Measurements from ENCODE around the gene CALY. TPM values are rescaled to one million over a fixed set of nuclear protein-coding genes. Genes with fewer than 3 reads are reported as not detected.

The CALY gene
- polyA plus RNA-seq, 1 of the 3 experiments (the other 2 are of a cell fraction), result 3.3 TPM

DNA sequence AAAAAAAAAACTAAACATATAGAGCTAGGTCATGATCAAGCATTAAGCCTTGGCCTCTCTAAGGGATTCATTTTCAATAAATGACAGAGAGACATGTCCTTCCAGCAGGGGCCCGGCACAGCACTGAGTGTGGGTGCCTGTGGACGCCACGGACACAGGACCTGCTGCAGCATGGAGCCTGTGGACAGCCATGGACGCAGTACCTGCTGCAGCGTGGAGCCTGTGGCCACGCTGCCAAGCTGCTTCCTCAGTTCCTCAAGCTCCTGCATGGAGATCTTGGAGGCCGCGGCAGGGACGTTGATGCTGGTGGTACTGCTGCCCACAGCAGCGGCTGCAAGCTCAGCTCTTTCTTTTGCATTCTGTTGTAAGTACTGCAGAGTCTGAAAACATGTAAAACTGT, 37.5 kb downstream of the CALY start:
- WGBS (ENCODE audit: low lambda C conversion rate), result 95% methylated on average over 8 of the region's 10 CpGs
- CTCF ChIA-PET, result interaction anchor here (2.0 kb wide), 1 partner anchor 8 kb away, joined by 7 read pairs; no protein-coding TSS in a partner anchor
- TF ChIP-seq, protein P1, sequence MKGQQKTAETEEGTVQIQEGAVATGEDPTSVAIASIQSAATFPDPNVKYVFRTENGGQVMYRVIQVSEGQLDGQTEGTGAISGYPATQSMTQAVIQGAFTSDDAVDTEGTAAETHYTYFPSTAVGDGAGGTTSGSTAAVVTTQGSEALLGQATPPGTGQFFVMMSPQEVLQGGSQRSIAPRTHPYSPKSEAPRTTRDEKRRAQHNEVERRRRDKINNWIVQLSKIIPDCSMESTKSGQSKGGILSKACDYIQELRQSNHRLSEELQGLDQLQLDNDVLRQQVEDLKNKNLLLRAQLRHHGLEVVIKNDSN (IDR thresholded peaks at IDR 0.05; ENCODE audit: borderline replicate concordance, low read depth), result no peak
- TF ChIP-seq TAF1 (IDR thresholded peaks at IDR 0.05; ENCODE audit: borderline replicate concordance, low read depth, low read length) (no peak), ELF1 (IDR thresholded peaks at IDR 0.05) (no peak), RAD21 (IDR thresholded peaks at IDR 0.05; ENCODE audit: low read length) (no peak), MEF2A (IDR thresholded peaks at IDR 0.05; ENCODE audit: borderline replicate concordance, low read depth) (no peak), CHD2 (IDR thresholded peaks at IDR 0.05; ENCODE audit: low read length, partially characterized antibody) (no peak), FOSL2 (IDR thresholded peaks at IDR 0.05; ENCODE audit: borderline replicate concordance, low read depth) (no peak), SIN3A (IDR thresholded peaks at IDR 0.05; ENCODE audit: borderline replicate concordance, low read depth, low read length) (no peak), SMC3 (IDR thresholded peaks at IDR 0.05; ENCODE audit: low read depth, low read length) (no peak), GABPA (IDR thresholded peaks at IDR 0.05; ENCODE audit: low read depth) (no peak), GATA2 (CRISPR knock-in tag; IDR thresholded peaks at IDR 0.05) (no peak), NFIC (IDR thresholded peaks at IDR 0.05; ENCODE audit: borderline replicate concordance) (no peak)
- Histone ChIP-seq H3K27ac (ENCODE audit: low read depth in 2 of 2, low read length in 1 of 2) (no peak overlapping the region), H3F3A (replicated peaks; ENCODE audit: insufficient read depth) (peaks cover 3% of the 10 kb centered on the region), H3K4me3 (ENCODE audit: low read depth in 2 of 2, low read length in 1 of 2) (no peak overlapping the region), H3K4me1 (ENCODE audit: control insufficient read depth in 1 of 2, insufficient read depth in 2 of 2, low read depth in 1 of 2, low read length in 1 of 2) (no peaks in the 10 kb centered on the region), H3K4me2 (no peak overlapping the region), H3K79me2 (ENCODE audit: insufficient read depth) (peaks cover 27% of the 10 kb centered on the region), H2AFZ (ENCODE audit: low read depth) (no peak overlapping the region), H3K9ac (no peak overlapping the region), H3K9me2 (no peaks in the 10 kb centered on the region), H4K20me1 (ENCODE audit: insufficient read depth) (peaks cover 22% of the 10 kb centered on the region), H3K36me3 (replicated peaks in 1 of 2; ENCODE audit: control insufficient read depth in 1 of 2, insufficient read depth in 2 of 2, low read length in 1 of 2) (peaks cover 12 to 51% of the 10 kb centered on the region in 2 experiments), H3K27me3 (ENCODE audit: insufficient read depth) (no peaks in the 10 kb centered on the region), H3K9me3 (no peaks in the 10 kb centered on the region)
- POLR2A ChIA-PET, result no interaction called here
- no peak for DNase-seq

DNA sequence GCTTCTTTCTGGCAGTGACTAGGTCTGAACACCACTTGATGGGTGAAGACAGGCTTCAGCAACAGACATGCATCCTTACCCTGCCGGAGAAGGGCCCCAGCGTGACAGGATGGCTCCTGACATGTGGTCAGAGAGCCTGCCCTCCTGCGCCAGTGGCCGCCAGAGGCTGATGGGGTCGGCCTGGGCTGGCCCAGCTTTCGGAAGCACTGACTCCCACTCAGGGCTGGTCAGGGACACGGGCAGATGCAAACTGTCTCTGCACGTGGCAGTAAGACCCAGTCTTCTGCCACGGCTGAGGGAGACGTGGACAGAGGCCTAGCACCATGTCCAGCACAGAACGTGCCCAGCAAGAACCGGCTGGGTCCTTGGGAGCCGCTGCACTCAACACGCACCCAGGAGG, 38.2 kb downstream of the CALY start:
- no peak for DNase-seq
- H3K79me2 ChIP-seq (ENCODE audit: insufficient read depth), result peaks cover 19% of the 10 kb centered on the region; the same call in 1 of the 2 replicates
- TF ChIP-seq EP300 (IDR thresholded peaks at IDR 0.05; ENCODE audit: borderline replicate concordance in 1 of 2, low read depth in 1 of 2, low read length in 1 of 2) (no peak), RAD21 (IDR thresholded peaks at IDR 0.05; ENCODE audit: low read length) (no peak), POLR2AphosphoS5 (IDR thresholded peaks at IDR 0.05; ENCODE audit: low read depth, low read length) (no peak), TCF12 (IDR thresholded peaks at IDR 0.05) (no peak), NRF1 (IDR thresholded peaks at IDR 0.05; ENCODE audit: low read depth, low read length) (no peak), JUND (IDR thresholded peaks at IDR 0.05) (no peak)
- H3K4me3 ChIP-seq (ENCODE audit: low read depth in 2 of 2, low read length in 1 of 2), result no peak overlapping the region
- H3K9me2 ChIP-seq, result no peaks in the 10 kb centered on the region
- H3K36me3 ChIP-seq (replicated peaks in 1 of 2; ENCODE audit: control insufficient read depth in 1 of 2, insufficient read depth in 2 of 2, low read length in 1 of 2), result peaks cover 11 to 59% of the 10 kb centered on the region in 2 experiments
- WGBS (ENCODE audit: low lambda C conversion rate), result 92% methylated on average over 10 of the region's 14 CpGs
- peaks cover 7% of the 10 kb centered on the region for H3F3A ChIP-seq (replicated peaks; ENCODE audit: insufficient read depth)
- no peaks in the 10 kb centered on the region for H3K9me3 ChIP-seq
- CTCF ChIA-PET, result interaction anchor here (0.6 to 2.0 kb wide), 2 partner anchors 9 to 16 kb away, joined by 4 to 7 read pairs; no protein-coding TSS in a partner anchor
- H3K9ac ChIP-seq, result no peak overlapping the region
- no peaks in the 10 kb centered on the region for H3K27me3 ChIP-seq (ENCODE audit: insufficient read depth)
- peaks cover 15% of the 10 kb centered on the region for H4K20me1 ChIP-seq (ENCODE audit: insufficient read depth)
- POLR2A ChIA-PET, result no interaction called here
- H3K4me1 ChIP-seq (ENCODE audit: control insufficient read depth in 1 of 2, insufficient read depth in 2 of 2, low read depth in 1 of 2, low read length in 1 of 2), result 0 out of 4 replicates have a peak, but pooled peaks cover 0 to 4% of the 10 kb centered on the region in 2 experiments
- no peak overlapping the region for H2AFZ ChIP-seq (ENCODE audit: low read depth)
- no peak overlapping the region for H3K27ac ChIP-seq (ENCODE audit: low read depth in 2 of 2, low read length in 1 of 2)
- no peak overlapping the region for H3K4me2 ChIP-seq

All from SK-N-SH (cell line).